CD4-positive, alpha-beta T cell treated with Interleukin-17A for 1 hour (primary cell): ENCODE results near the gene SGK2.
"Not testable (repeated sequence)": the region's sequence is repeated elsewhere in the genome, so short reads cannot be mapped to it uniquely, and the experiment has no call there.

ENCODE experiments used
- DNase-seq: peaks from one replicate; pipeline ENCODE4 v3.0.0-alpha.2; 2020

SGK2 gene

DNA sequence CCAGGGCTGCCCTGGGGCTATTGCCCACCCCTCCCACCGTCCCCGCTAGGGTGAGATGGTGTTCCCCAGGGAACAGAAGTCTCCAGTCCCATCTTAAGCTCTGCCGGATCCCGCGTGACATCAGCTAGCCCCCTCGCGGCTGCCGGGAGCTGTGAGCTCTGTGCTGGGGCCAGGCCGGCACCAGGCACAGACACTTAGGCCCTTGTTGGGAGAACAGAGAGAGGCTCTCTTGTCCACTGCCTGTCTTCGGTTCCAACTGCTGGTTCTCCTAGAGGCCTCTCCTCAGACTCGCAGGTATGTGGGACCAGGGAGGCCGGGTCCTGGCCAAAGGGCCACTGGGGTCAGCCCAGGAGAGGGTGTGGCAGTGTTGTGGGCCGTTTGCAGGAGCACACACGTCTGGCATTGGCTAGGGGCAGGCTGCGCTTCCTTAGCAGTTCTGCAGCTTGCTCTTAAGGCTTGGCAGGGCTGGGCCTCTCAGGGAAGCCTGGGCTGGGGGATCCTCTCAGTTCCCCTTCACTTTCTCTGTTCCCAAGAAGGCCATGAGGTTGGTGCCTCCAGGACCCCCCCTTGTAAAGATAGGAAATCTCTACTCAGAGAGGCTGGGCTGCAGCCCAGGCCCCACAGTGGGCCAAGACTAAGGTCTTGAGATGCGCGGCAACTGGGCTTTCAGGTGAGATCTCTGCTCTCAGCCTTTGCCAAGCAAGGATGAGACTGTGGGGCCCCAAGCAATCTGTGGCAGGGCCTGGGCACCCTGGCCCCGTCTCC, 6.3 kb downstream of the SGK2 start:
- DNase-seq, result no peak

DNA sequence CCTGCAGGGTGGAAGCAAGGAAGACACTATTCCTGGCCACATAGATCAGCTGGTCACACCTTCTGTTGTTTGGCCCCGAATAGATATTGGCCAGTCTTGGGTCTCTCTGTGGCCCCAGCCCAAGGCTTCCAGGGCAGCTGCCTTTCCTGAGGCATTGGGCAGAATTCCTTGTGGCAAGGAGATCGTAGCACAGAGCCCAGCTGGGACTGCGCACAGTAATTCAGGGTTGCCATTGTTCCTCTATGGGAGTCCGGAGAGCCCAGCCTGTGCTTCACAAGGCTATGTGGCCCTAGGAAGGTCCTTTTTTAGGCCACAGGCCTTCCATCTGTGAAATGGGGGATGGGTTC, 6.9 kb downstream of the SGK2 start:
- DNase-seq, result no peak

DNA sequence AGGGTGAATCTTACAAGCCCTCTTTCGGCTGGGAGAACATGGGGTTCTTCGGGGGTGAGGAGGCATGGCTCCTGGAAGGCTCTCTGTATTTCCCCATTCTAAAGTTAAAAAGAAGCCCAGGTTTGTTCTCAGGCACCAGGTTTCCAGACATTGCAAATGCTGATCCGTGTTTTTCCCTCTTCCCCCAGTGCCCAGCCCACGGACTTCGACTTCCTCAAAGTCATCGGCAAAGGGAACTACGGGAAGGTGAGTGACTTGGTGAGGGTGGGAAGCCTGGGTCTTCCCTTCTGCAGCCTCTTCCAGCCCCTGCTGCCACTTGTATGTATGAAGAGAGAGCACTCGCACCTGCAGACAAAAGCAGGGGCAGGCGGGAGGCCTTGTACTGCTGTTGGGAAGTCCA, 8.7 kb downstream of the SGK2 start:
- no peak for DNase-seq

DNA sequence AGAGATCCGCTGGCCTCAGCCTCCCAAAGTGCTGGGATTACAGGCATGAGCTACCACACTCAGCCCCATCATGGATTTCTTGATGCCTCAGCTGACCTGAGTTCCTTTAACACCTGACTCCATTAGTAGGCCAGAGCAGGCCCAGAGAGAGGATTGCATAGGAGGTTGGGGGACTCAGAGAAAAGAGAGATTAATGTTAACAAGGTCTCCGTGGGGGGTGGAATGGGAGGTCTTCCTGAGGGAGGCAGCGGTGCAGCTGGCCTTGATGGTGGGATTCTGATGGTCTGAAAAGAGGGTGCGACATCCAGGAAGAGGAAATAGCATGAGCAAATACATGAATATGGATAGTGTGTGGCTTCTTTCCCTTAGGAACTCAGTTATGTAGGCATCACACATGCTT, 9.9 kb downstream of the SGK2 start:
- no peak for DNase-seq

DNA sequence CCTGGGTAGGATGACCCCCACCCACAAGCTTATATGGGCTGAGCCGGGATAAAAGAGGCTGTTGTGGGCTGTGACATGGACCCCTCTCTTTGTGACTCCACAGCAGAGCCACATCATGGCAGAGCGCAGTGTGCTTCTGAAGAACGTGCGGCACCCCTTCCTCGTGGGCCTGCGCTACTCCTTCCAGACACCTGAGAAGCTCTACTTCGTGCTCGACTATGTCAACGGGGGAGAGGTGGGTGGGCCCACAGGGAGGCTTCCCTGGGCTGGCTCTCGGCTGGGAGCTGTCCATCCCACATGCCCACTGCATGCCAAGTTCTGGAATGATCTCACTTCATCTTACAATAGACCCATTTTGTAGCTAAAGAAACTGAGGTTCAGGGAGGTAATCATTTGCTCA, 10.5 kb downstream of the SGK2 start:
- no peak for DNase-seq

DNA sequence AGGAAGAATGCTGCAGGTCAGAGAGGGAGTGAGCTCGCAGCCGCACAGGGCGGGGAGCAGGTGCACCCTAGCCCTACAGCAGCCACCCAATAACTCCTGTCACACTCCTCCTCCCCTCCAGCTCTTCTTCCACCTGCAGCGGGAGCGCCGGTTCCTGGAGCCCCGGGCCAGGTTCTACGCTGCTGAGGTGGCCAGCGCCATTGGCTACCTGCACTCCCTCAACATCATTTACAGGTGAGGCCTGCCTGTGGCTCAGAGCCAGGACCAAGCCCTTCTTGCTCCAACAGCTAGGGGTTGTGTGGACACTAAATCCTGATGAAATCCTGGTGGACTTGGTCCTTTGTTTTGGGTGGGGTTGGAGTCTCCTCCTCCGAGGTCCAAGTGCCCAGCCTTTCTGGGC, 11.7 kb downstream of the SGK2 start:
- DNase-seq, result no peak

DNA sequence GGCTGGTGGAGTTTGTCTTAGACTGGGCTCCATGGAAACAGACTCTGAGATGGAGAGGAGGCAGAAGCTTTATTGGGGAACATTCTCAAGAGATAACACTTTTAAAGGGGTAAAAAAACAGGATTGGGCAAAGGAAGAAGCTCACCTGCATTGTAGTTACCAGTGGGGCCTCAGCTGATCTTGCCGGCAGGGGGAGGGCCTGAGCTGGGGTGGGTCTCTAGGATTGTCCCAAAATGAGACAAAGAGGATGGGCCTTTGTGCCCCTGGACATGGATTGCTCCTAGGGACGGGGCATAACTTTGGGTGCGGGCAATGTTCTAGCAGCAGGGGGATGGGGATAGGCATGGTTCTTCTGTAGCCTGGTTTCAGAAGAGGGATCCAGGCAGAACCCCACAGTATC, 12.5 kb downstream of the SGK2 start:
- DNase-seq, result no peak

DNA sequence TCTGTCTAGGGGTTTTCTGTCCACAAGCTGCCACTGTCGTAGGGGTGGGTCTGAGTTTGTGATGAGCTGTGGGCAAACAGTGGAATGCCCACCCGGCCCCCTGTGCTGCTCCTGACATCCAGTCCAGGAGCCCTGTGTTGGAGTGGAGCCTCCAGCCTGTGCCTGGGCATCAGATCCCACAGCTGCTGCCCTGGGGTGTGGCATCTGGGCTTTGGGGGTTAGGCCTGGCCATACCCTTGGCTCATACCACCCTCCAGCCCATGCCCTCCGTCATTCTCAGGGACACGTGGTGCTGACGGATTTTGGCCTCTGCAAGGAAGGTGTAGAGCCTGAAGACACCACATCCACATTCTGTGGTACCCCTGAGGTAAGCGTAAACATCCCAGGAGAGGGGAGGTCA, 12.9 kb downstream of the SGK2 start:
- no peak for DNase-seq

DNA sequence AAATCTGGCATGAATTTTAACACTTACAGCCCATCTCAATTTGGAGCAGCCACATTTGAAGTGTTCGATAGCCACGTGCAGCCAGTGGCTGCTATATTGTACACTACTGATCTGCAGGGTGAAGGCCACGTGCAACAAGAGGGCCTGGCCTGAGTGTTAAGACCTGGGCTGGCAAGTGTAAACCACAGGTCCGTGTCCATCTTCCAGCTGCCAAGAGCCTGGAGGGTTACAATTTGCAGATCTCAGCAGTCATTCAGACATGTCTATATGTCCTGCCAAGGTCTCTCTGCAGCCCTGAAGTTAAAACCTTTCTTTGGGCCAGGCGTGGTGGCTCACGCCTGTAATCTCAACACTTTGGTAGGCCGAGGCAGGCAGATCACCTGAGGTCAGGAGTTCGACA, 14.1 kb downstream of the SGK2 start:
- no peak for DNase-seq

DNA sequence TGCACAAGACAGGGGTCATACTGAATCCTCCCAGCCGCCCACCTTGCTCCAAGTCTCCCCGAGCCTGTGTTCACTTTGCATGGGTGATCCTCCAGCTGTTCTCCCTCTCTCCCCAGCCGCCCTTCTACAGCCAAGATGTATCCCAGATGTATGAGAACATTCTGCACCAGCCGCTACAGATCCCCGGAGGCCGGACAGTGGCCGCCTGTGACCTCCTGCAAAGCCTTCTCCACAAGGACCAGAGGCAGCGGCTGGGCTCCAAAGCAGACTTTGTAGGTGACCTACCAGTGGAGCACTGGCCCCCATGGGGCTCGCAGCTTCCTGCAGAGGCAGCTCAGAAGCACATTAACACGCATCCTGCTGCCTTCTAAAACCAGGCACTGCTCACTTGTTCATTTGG, 17.3 kb downstream of the SGK2 start:
- no peak for DNase-seq

DNA sequence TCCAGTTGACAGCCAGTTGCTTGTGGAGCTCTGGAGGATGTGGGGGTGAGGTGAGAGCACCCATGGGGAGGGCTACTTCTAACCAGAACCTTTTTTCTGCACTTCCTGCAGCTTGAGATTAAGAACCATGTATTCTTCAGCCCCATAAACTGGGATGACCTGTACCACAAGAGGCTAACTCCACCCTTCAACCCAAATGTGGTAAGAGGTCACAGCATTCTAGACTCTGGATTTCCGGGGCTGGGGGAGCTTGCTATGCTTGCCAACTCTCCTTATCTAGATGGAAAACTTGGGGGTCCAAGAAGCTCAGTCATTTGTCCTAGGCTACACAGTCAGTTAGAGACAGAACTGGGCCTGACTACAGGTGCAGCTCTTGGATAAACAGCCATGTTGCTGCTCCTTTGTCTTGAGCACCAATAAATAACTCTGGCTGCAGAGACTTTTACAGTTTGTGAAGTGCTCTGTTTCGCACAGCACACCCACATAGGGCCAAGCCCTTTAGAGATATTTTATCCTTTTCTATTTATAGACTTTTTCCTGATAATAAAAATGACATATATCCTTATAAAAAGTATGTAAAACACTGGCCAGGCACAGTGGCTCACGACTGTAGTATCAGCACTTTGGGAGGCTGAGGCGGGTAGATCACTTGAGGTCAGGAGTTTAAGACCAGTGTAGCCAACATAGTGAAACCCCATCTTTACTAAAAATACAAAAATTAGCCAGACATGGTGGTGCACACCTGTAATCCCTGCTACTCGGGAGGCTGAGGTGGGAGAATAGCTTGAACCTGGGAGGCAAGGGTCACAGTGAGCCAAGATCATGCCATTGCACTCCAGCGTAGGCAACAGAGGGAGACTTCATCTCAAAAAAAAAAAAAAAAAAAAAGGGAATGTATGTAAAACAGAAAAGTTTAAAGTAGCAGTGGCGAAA, 21.3 kb downstream of the SGK2 start:
- DNase-seq, result no peak

DNA sequence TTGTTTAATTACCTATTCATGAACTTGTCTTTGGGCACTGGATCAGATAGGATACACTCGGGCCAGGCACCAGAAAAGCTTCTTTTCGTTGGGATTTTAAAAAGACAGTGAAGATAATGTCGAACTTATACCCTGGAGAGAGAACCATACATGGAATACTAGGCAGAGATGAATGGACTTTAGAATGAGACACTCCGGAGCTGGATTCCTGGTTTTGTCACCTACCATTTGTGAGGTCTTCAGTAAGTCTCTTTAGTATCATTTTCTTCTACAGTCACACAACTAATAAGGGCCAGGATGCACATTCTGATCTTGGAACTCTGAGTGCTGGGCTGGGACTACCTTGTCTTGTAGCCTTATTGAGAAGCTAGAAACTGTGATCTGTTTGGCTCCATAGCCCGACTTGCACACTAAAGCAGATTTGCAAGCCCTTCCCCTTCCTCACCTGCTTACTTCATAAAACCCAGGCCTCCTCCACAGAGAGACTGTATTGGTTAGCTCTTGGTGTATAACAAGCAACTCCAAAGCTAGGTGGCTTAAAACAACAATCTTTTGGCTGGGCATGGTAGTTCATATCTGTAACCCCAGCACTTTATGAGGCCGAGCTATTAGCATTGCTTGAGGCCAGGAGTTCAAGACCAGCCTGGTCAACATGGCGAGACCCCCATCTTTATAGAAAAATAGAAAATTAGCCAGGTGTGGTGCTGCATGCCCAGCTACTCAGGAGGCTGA, 24.5 kb downstream of the SGK2 start:
- DNase-seq, result no peak

DNA sequence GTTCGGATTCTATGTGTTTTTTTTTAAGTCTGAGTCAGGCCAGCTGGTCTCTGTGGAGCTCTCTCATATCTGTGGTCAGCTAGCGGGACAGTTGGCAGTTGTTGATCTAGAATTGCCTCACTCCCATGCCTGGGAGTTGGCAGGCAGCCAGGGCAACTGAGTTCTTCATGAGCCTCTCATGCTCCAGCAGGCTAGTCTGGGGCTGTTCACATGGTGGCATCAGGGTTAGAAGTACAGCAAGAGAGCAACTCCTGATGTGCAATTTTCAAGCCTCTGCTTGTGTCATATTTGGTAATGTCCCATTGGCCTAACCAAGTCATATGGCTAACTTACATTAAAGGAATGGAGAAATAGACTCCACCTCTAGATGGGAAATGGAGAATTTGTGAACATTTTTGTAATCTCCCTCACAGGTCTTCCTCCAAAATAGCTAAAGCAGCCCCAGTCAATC, 25.2 kb downstream of the SGK2 start:
- no peak for DNase-seq

DNA sequence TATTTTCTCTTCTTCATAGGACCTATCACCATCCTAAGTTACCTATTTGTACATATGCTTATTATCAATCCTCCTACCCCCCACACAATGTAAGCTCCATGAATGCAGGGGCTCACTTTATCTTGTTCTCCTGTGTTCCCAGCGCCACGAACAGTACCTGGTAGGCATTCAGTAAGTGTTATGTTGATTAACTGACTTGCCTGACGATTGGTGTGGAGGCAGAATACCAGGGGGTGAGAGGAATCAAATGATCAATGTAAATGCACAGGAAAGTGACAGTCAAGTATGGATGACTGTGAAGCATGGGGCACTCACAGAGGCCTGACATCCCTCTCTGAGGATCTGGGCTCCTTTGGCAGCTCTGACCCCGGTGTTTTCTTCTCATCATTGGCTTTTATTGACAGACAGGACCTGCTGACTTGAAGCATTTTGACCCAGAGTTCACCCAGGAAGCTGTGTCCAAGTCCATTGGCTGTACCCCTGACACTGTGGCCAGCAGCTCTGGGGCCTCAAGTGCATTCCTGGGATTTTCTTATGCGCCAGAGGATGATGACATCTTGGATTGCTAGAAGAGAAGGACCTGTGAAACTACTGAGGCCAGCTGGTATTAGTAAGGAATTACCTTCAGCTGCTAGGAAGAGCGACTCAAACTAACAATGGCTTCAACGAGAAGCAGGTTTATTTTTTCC, 25.8 kb downstream of the SGK2 start:
- no peak for DNase-seq

DNA sequence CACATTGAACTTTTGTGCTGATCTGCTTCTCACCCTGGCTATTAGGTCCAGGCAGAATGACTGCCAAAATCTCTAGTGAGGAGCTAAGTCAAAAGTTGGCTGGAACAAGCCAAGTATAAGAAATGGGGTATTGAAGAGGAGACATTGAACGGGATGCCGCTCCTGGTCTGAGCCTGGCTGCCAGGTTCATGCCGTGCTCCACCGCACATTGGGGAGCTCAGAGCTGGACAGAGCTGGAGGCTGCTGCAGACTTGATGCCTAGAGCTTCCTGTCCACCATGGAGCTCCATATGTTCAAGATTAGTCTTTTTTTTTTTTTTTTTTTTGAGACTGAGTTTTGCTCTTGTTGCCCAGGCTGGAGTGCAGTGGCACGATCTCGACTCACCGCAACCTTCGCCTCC, 27.8 kb downstream of the SGK2 start:
- no peak for DNase-seq

DNA sequence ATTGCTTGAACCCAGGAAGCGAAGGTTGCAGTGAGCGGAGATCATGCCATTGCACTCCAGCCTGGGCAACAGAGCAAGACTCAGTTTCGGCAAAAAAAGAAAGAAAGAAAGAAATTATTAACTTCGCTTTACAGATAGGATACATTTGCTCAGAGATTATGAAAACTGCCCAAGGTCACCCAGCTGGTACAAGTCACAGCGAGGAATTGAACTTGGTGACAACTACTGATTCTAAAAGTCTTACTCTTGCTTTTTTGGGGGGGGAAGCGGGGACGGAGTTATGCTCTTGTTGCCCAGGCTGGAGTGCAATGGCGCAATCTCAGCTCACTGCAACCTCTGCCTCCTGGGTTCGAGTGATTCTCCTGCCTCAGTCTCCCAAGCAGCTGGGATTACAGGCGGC, 29.7 kb downstream of the SGK2 start:
- DNase-seq, result not testable (repeated sequence)

DNA sequence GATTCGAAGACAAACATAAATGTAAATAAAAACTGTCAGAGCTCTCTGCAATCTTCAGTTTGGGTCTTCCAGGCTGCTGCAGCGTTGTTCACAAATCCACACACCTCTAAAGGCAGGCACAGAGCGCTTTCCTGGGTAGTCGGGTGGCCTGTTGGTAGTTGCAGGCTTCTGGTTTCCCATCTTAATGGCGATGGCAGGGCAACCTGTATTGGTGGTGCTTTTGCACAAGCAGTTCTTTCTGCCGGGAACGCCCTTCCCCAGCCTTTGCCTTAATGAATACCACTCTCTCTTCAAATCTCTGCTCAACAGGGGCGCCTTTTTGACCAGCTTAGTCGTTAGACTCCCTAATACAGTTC, 31.2 kb downstream of the SGK2 start:
- DNase-seq, result no peak

DNA sequence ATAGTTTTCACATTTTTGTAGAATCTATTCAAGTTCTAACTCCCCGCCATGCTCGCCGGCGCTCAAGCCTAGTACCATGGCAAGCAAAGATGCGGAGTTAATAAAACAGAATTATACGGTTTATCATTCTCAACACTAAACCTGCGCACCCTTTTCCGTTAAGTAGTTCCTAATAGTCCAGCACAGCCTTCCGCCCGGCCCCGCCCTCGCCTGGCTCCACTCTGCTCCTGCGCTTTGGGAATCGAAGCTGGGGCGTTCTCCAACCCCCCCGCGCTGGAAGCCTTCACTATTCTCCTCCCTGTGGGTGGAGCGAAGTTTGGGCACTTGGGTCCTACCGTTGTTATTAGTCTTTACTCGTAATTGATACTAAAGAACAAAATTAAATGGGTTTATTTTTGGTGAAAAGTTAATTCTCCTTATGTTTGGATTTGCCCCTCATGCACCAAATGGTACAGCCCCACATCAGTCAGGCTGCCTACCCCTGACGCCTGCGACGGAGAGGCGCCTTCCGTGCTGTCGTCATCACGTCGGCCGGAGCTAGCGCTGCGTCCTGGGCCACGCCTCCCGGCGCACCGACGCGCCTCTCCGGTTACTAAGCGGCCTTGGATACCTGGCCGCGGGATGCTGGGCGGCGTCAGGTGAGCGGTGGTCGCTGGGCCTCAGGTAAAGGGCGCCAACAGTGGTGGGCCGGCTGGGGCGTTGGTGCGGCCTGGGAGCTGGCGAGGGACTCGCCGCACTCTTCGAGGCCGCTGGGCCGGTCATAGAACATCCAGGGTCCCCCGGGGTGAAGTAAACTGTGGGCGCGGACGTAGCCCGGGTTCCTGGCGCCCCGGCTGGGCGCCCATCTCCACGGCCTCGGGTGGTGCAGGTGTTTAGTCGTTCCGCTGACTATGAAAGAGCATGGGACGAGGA, 31.8 kb downstream of the SGK2 start, which contains the start of gene IFT52:
Gene IFT52 (plus strand): TSS at position 546 of the 912 bp plus-strand sequence. CDS start 3,762 bp downstream, outside the sequence.
- peak; percentile 88 for DNase-seq

DNA sequence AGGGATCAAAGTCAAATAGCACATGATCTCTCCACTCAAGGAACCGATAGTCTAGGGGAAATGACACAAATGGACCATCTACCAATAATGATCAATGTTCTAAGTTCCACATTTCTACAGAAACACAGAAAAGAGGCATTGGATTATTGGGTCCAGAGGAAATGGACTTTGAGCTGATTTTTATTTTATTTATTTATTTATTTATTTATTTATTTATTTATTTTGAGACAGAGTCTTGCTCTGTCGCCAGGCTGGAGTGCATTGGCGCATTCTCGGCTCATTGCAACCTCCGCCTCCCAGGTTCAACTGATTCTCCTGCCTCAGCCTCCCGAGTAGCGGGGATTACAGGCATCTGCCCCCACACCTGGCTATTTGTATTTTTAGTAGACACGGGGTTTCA, 43.1 kb downstream of the SGK2 start:
- DNase-seq, result not testable (repeated sequence)

DNA sequence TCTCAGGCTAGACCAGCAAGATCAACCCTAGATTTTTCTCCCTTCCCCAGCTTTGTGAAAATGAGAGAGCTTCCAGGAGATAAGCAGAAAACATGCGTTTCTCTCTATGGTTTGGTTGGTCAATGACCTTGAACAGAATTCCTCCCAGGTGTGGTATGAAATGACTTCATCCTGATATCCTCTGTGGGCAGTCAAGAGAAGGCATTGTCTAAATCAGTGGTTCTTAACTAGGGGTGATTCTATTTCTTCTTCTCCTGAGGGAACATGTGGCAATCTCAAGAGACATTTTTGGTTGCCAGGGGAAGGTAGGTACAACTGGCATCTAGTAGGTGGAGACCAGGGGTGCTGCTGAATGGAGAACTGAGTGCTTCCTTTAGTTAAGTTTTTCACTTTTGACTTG, 44.3 kb downstream of the SGK2 start:
- no peak for DNase-seq

DNA sequence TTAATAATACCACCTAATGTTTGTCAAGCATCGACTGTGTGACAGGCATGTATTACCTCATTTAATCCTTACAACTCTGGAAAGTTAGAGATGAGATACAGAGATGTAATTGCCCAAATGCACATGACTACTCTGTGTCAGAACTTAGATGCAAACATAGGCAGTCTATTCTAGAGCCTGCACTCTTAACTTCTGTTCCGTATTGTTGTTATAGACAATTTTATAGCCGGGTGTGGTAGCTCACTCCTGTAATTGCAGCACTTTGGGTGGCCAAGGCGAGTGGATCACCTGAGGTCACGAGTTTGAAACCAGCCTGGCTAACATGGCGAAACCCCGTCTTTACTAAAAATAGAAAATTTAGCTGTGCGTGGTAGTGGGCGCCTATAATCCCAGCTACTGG, 46.9 kb downstream of the SGK2 start:
- no peak for DNase-seq

DNA sequence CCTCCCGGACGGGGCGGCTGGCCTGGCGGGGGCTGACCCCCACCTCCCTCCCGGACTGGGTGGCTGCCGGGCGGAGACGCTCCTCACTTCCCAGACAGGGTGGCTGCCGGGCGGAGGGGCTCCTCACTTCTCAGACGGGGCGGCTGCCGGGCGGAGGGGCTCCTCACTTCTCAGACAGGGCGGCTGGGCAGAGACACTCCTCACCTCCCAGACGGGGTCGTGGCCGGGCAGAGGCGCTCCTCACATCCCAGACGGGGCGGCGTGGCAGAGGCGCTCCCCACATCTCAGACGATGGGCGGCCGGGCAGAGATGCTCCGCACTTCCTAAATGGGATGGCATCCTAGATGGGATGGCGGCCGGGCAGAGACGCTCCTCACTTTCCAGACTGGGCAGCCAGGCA, 48.5 kb downstream of the SGK2 start:
- not testable (repeated sequence) for DNase-seq
